SK-N-SH treated with all-trans-retinoic acid at 6 μM for 48 hours (cell line): ENCODE measurements around the gene NEBL.

ENCODE experiments used
- ATAC-seq: fragments of 200-7000 bp; cut with Tn5 transposase; 3 replicates; pipeline ENCODE4 v1.9.1; 2020; ENCODE audit warnings: mild to moderate bottlenecking, moderate library complexity
- ARNTL ChIP-seq: fragments of 450-650 bp; formaldehyde crosslinking; IDR thresholded peaks from 2 replicates; pipeline ENCODE4 v1.5.0; 2020; ENCODE audit warnings: low read depth, mild to moderate bottlenecking, moderate library complexity, borderline replicate concordance
- BACH2 ChIP-seq: fragments of 250-450 bp; sonication (Bioruptor Pico); IDR thresholded peaks from 2 replicates; pipeline ENCODE4 v1.9.0; 2021; ENCODE audit warnings: mild to moderate bottlenecking, borderline replicate concordance
- CREB5 ChIP-seq: fragments of 250-450 bp; sonication (Bioruptor Pico); IDR thresholded peaks from 2 replicates; pipeline ENCODE4 v1.5.1; 2020; ENCODE audit warnings: low read depth, mild to moderate bottlenecking, moderate library complexity
- CSDC2 ChIP-seq: fragments of 250-450 bp; sonication (Bioruptor Pico); IDR thresholded peaks from 2 replicates; pipeline ENCODE4 v1.5.0; 2020; ENCODE audit warnings: mild to moderate bottlenecking, moderate library complexity
- ESRRG ChIP-seq: fragments of 250-450 bp; sonication (Bioruptor Pico); IDR thresholded peaks from 2 replicates; pipeline ENCODE4 v1.6.1; 2021; ENCODE audit warnings: mild to moderate bottlenecking
- GLIS3 ChIP-seq: fragments of 250-450 bp; sonication (Bioruptor Pico); IDR thresholded peaks from 2 replicates; pipeline ENCODE4 v1.5.0; 2020; ENCODE audit warnings: mild to moderate bottlenecking, moderate library complexity
- ISL1 ChIP-seq: fragments of 250-450 bp; sonication (Bioruptor Pico); IDR thresholded peaks from 2 replicates; pipeline ENCODE4 v2.1.2; 2022; ENCODE audit warnings: mild to moderate bottlenecking, moderate library complexity
- OSR1 ChIP-seq: fragments of 250-450 bp; sonication (Bioruptor Pico); IDR thresholded peaks from 2 replicates; pipeline ENCODE4 v1.8.0; 2022; ENCODE audit warnings: moderate library complexity, mild to moderate bottlenecking, inconsistent platforms
- POU6F1 ChIP-seq: fragments of 250-450 bp; sonication (Bioruptor Pico); IDR thresholded peaks from 2 replicates; pipeline ENCODE4 v1.8.0; 2021; ENCODE audit warnings: low read depth, mild to moderate bottlenecking, moderate library complexity, borderline replicate concordance
- PPARA ChIP-seq: fragments of 250-450 bp; sonication (Bioruptor Pico); IDR thresholded peaks from 2 replicates; pipeline ENCODE4 v1.5.0; 2020; ENCODE audit warnings: mild to moderate bottlenecking, borderline replicate concordance
- RARB ChIP-seq: fragments of 250-450 bp; sonication (Bioruptor Pico); IDR thresholded peaks from 2 replicates; pipeline ENCODE4 v1.8.0; 2021; ENCODE audit warnings: mild to moderate bottlenecking, moderate library complexity
- TCF4 ChIP-seq: fragments of 250-450 bp; sonication (Bioruptor Pico); IDR thresholded peaks from 2 replicates; pipeline ENCODE4 v1.8.0; 2021; ENCODE audit warnings: mild to moderate bottlenecking, moderate library complexity, borderline replicate concordance
- TOX ChIP-seq: fragments of 250-450 bp; sonication (Bioruptor Pico); IDR thresholded peaks from 2 replicates; pipeline ENCODE4 v1.8.0; 2021; ENCODE audit warnings: mild to moderate bottlenecking, moderate library complexity, borderline replicate concordance
- TSHZ2 ChIP-seq: fragments of 250-450 bp; sonication (Bioruptor Pico); IDR thresholded peaks from 2 replicates; pipeline ENCODE4 v1.5.0; 2020; ENCODE audit warnings: mild to moderate bottlenecking, moderate library complexity
- ZC3H10 ChIP-seq: fragments of 250-450 bp; sonication (Bioruptor Pico); IDR thresholded peaks from 2 replicates; pipeline ENCODE4 v1.5.1; 2021; ENCODE audit warnings: mild to moderate bottlenecking, moderate library complexity
- ZFP30 ChIP-seq: fragments of 450-650 bp; formaldehyde crosslinking; IDR thresholded peaks from 2 replicates; pipeline ENCODE4 v1.5.0; 2022; ENCODE audit warnings: mild to moderate bottlenecking, moderate library complexity
- ZNF565 ChIP-seq: fragments of 450-650 bp; formaldehyde crosslinking; conservative IDR thresholded peaks from 2 replicates; pipeline ENCODE4 v1.5.0; 2020; ENCODE audit warnings: low read depth, mild to moderate bottlenecking, moderate library complexity
- ZNF70 ChIP-seq: fragments of 450-650 bp; formaldehyde crosslinking; IDR thresholded peaks from 2 replicates; pipeline ENCODE4 v1.5.0; 2020; ENCODE audit warnings: mild to moderate bottlenecking, moderate library complexity
- ZNF8 ChIP-seq: fragments of 450-650 bp; formaldehyde crosslinking; IDR thresholded peaks from 2 replicates; pipeline ENCODE4 v1.5.0; 2020; ENCODE audit warnings: mild to moderate bottlenecking, moderate library complexity
- TF ChIP-seq, protein P1 (sequence below): fragments of 250-450 bp; sonication (Bioruptor Pico); IDR thresholded peaks from 2 replicates; pipeline ENCODE4 v1.5.1; 2021; ENCODE audit warnings: mild to moderate bottlenecking, moderate library complexity
- TF ChIP-seq, protein P2 (sequence below): fragments of 250-450 bp; sonication (Bioruptor Pico); IDR thresholded peaks from 2 replicates; pipeline ENCODE4 v1.8.0; 2020; ENCODE audit warnings: mild to moderate bottlenecking, moderate library complexity, borderline replicate concordance

NEBL gene

DNA sequence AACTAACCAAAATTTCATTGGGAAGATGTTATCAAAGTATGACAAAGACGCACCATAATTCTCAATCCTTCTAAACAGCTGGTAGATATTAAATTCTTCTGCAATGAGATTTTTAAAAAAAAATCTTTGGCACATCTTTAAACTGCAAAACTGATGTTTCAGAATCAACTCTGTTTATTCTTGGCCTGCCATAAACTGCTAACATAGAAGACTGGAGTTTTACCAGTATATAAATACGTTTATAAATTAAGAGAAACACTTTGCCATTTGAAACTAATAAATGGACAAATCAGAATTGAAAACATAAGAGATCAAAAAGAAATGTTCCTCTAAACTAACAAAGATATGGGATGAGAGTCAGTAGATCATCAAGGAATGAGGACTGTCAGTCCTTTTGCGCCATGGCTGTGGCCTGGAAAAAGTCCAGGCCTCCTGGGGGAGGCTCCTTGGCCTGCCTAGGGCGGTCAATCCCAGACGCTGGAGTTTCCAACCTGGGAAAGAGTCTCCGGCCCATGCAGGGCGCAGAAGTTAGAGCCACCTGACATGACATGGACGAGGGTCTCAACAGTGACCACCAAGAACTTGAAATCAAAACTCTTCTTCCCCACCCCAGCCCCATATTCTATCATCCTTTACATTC lies 34.2 kb upstream of the NEBL start:
- no peak for ATAC-seq
- TF ChIP-seq ZNF565 (CRISPR knock-in tag) (no peak), ESRRG (CRISPR knock-in tag) (no peak), OSR1 (CRISPR knock-in tag) (no peak), GLIS3 (CRISPR knock-in tag) (no peak), TSHZ2 (no peak), ZNF8 (no peak), RARB (CRISPR knock-in tag) (no peak), ARNTL (CRISPR knock-in tag) (no peak), PPARA (no peak), ZNF70 (CRISPR knock-in tag) (no peak), ISL1 (CRISPR knock-in tag) (no peak), ZC3H10 (CRISPR knock-in tag) (no peak), CREB5 (no peak), TOX (CRISPR knock-in tag) (no peak), TCF4 (CRISPR knock-in tag) (no peak), ZFP30 (no peak), CSDC2 (CRISPR knock-in tag) (no peak)
- TF ChIP-seq, protein P1, sequence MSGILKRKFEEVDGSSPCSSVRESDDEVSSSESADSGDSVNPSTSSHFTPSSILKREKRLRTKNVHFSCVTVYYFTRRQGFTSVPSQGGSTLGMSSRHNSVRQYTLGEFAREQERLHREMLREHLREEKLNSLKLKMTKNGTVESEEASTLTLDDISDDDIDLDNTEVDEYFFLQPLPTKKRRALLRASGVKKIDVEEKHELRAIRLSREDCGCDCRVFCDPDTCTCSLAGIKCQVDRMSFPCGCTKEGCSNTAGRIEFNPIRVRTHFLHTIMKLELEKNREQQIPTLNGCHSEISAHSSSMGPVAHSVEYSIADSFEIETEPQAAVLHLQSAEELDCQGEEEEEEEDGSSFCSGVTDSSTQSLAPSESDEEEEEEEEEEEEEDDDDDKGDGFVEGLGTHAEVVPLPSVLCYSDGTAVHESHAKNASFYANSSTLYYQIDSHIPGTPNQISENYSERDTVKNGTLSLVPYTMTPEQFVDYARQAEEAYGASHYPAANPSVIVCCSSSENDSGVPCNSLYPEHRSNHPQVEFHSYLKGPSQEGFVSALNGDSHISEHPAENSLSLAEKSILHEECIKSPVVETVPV (CRISPR knock-in tag), result no peak
- TF ChIP-seq, protein P2, sequence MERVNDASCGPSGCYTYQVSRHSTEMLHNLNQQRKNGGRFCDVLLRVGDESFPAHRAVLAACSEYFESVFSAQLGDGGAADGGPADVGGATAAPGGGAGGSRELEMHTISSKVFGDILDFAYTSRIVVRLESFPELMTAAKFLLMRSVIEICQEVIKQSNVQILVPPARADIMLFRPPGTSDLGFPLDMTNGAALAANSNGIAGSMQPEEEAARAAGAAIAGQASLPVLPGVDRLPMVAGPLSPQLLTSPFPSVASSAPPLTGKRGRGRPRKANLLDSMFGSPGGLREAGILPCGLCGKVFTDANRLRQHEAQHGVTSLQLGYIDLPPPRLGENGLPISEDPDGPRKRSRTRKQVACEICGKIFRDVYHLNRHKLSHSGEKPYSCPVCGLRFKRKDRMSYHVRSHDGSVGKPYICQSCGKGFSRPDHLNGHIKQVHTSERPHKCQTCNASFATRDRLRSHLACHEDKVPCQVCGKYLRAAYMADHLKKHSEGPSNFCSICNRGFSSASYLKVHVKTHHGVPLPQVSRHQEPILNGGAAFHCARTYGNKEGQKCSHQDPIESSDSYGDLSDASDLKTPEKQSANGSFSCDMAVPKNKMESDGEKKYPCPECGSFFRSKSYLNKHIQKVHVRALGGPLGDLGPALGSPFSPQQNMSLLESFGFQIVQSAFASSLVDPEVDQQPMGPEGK (CRISPR knock-in tag), result no peak

DNA sequence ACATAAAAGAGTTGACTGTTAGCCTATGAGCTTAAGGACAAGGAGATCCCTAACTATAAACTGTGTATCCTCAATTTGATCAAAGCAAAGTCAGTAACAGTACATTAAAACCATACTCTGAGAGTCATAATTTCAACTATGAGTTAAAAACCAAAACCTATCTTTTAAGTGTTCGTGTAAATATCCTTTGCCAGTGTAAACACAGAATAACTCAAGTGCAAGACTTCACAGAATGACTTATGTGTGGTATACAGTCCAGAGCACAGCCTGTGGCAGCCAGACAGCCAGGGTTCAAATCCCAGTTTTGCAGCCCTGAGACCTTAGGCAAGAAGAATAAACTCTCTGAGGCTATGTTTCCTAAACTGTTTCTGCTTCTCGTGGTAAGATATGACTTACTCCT lies 30.3 kb upstream of the NEBL start:
- ATAC-seq, result no peak
- TF ChIP-seq POU6F1 (CRISPR knock-in tag), result no peak
- TF ChIP-seq, protein P2 (CRISPR knock-in tag), result no peak
- no peak for TF ChIP-seq OSR1 (CRISPR knock-in tag)
- TF ChIP-seq CSDC2 (CRISPR knock-in tag), result no peak
- TF ChIP-seq RARB (CRISPR knock-in tag), result no peak
- no peak for TF ChIP-seq TOX (CRISPR knock-in tag)
- TF ChIP-seq ZNF565 (CRISPR knock-in tag), result no peak
- TF ChIP-seq ZNF70 (CRISPR knock-in tag), result no peak
- TF ChIP-seq BACH2 (CRISPR knock-in tag), result no peak
- TF ChIP-seq ARNTL (CRISPR knock-in tag), result no peak
- TF ChIP-seq ZNF8, result no peak
- no peak for TF ChIP-seq ISL1 (CRISPR knock-in tag)
- TF ChIP-seq PPARA, result no peak
- TF ChIP-seq, all 23 proteins: peak for 0
